ENCODE measurements around the gene GOLGA6A.

The GOLGA6A gene

DNA sequence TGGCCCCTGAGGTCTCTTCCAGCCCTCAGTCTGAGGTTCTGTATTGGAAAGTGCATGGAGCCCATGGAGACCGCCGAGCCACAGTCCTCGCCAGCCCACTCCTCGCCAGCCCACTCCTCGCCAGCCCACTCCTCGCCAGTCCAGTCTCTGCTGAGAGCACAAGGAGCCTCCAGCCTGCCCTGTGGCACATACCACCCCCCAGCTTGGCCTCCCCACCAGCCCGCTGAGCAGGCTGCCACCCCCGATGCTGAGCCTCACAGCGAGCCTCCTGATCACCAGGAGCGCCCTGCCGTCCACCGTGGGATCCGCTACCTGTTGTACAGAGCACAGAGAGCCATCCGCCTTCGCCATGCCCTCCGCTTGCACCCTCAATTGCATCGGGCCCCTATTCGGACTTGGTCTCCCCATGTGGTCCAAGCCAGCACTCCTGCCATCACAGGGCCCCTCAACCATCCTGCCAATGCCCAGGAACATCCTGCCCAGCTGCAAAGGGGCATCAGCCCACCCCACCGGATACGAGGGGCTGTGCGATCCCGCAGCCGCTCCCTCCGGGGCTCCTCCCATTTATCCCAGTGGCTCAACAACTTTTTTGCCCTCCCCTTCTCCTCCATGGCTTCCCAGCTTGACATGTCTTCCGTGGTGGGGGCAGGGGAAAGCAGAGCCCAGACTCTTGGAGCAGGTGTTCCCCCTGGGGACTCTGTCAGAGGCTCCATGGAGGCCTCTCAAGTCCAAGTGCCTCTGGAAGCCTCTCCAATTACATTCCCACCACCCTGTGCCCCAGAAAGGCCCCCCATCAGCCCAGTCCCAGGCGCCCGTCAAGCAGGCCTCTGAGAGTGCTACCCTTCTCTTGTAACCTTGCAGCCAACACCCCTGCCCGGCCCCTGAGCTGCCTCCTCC, 47.0 kb downstream of the GOLGA6A start:
- DNase-seq = no peak

DNA sequence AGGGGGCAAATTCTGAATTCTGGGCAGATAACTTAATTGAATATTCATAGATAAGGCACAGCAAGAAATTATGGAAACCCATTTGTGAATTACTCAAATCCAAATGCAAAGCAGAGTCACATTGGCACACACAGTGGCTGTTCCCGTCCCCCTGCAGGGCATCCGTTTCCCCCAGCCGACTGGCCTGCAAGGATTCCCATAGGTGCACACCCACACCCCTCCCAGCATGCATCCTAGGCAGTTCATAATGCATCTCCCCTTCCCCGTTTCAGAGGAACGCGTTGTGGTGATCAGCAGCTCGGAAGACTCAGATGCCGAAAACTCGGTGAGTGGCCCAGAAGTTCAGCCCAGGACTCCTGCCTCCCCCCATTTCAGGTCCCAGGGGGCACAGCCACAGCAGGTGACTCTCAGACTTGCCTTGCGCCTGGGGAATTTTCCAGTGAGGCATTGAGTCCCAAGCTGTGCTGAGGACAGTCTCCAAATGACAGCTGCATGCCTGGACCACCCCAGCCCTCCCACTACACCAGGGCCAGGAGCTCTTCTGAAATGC, 48.1 kb downstream of the GOLGA6A start:
- DNase-seq = no peak

DNA sequence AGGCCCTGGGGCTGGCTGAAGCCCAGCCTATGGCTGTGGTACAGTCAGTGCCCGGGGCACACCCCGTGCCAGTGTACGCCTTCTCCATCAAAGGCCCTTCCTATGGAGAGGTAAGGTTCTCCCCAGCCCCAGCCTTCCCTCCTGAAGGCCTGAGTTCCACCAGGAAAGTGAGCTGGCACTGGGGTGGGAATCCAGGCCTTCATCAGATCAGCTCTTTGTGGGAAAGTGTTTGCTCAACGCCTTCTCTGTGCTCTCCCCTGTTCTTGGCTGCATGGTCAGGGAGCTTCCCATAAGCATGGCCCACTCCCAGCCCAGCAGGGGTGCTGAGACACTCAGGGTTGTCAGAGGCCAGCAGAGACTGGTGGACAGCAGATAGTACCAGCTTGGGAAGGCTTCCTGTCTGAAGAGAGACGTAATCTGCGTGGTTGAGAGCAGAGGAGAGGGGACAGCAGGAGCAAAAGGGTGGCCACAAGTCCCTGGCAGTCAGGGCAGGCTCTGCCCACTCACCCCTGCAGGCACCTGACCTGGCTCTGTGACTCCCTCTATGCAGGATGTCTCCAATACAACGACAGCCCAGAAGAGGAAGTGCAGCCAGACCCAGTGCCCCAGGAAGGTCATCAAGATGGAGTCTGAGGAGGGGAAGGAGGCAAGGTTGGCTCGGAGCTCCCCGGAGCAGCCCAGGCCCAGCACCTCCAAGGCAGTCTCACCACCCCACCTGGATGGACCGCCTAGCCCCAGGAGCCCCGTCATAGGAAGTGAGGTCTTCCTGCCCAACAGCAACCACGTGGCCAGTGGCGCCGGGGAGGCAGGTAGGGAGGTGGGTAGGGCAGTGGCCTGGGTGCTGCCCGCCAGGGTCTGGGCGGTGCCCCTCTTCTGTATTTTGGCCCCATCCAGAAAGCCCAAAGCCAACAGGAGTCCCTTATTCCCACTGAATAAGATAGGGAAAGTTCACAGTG, 49.5 kb downstream of the GOLGA6A start:
- DNase-seq = no peak

DNA sequence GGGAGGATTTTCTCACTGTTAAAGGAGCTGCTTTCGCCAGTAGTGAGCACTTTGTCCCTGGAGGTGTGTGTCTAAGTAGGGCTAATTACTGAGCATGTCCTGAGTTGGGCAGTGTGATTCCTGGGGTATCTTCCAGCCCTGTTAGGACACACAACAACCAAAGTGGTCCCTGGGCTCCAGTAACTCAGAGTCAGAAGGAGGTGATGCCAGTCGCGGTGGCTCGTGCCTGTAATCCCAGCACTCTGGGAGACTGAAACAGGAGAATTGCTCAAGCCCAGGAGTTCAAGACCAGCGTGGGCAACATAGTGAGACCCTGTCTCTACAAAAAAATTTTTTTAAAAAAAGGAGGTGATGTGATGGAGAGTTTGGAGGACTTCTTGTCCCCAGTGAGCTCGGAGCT, 50.3 kb downstream of the GOLGA6A start:
- DNase-seq = no peak

DNA sequence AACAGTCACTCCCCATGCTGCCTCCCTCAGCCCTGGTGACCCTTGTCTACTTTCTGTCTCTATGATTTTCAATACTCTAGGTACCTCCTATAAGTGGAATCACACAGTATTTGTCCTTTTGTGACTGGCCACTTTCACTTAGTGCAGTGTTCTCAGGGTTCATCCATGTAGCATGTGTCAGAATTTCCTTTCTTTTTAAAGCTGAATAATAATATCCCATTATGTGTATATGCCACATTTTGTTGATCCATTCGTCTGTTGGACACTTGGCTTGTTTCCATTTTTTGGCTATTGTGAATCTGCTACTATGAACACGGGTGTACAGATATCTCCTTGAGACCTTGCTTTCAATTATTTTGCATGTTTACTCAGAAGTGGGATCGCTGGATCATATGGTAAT, 53.7 kb downstream of the GOLGA6A start:
- no peak for DNase-seq

DNA sequence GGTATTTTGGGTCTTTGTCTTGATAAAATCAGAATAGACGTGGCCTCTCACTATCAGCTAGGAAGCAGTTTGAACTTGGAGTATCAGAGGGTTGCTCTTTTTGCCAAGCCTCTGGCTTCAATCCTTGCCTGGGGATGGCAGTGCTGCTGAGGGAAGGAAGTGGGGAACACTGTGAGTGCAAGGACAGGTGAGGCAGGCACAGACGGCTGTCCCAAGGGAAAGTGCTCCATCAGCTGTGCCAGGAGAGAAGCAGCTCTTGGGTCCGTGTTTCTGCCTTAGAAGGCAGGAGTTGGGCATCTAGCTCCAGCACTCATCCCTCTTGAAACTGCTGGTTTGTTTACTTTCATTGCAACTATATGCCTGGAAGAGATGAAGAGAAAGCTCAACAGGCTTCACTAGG, 54.7 kb downstream of the GOLGA6A start:
- DNase-seq = no peak

DNA sequence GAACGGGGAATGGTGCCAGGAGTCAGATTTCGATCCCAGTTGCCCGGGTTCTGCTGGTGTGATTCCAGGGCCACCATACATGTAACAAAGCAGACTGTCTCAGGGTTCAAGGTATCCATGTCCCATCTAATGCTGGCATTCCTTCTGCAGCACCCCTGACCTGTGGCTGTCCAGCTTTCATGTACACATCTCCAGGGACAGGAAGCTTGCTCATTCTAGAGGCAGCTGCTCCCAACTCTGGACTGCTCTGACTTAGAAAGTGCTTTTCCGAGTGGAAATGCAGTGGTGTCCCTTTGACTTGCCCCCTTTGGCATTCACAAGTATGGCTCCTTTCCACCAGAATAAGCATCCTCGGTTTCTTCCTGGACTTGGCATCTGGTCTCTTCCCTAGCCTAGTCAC, 56.9 kb downstream of the GOLGA6A start:
- DNase-seq = no peak

DNA sequence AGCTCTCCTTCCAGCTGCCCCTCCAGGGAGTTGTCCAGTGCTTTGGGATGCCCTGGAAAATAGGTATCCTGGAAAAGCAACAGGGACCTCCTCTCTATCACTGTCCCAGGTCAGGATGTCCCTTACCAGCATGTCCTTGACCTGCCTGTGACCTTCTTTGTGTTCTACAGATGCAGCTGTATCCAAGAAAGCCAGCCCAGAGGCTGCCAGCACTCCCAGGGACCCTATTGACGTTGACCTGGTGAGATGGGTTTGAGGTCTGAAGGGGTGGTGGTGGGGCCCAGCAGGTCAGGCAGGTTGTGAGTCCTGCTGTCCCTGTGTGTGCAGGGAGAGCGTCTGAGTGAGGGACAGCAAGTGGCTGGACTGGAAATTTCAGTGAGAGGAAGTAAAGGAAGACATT, 57.7 kb downstream of the GOLGA6A start:
- DNase-seq = no peak

DNA sequence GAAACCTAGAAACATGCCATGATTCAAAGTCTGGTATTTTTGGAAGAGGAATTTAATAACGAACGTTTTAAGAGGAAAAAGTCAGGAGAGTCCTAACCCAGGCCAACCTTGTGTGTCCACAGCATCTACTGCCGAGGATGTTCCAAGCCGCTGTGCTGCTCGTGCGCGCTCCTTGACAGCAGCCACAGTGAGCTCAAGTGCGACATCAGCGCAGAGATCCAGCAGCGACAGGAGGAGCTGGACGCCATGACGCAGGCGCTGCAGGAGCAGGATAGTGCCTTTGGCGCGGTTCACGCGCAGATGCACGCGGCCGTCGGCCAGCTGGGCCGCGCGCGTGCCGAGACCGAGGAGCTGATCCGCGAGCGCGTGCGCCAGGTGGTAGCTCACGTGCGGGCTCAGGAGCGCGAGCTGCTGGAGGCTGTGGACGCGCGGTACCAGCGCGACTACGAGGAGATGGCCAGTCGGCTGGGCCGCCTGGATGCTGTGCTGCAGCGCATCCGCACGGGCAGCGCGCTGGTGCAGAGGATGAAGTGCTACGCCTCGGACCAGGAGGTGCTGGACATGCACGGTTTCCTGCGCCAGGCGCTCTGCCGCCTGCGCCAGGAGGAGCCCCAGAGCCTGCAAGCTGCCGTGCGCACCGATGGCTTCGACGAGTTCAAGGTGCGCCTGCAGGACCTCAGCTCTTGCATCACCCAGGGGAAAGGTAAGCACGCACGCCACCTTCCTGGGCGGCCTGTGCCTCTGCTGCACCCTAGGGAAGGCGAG, 59.5 kb downstream of the GOLGA6A start:
- no peak for DNase-seq
